ENCODE results near the gene BTBD8. TPM values are rescaled to one million over a fixed set of nuclear protein-coding genes. Genes with fewer than 3 reads are reported as not detected.

Gene BTBD8
- total and polyA plus RNA-seq, 9 of the 15 experiments (the other 6 are each of a cell fraction or from before 2014, with no cell fraction given), result 0.46 to 2.3 (median 1.2) TPM

GRCh38 chr1:92080128-92080985 is at the start of gene BTBD8 (continued):
- TF ChIP-seq, protein P1, sequence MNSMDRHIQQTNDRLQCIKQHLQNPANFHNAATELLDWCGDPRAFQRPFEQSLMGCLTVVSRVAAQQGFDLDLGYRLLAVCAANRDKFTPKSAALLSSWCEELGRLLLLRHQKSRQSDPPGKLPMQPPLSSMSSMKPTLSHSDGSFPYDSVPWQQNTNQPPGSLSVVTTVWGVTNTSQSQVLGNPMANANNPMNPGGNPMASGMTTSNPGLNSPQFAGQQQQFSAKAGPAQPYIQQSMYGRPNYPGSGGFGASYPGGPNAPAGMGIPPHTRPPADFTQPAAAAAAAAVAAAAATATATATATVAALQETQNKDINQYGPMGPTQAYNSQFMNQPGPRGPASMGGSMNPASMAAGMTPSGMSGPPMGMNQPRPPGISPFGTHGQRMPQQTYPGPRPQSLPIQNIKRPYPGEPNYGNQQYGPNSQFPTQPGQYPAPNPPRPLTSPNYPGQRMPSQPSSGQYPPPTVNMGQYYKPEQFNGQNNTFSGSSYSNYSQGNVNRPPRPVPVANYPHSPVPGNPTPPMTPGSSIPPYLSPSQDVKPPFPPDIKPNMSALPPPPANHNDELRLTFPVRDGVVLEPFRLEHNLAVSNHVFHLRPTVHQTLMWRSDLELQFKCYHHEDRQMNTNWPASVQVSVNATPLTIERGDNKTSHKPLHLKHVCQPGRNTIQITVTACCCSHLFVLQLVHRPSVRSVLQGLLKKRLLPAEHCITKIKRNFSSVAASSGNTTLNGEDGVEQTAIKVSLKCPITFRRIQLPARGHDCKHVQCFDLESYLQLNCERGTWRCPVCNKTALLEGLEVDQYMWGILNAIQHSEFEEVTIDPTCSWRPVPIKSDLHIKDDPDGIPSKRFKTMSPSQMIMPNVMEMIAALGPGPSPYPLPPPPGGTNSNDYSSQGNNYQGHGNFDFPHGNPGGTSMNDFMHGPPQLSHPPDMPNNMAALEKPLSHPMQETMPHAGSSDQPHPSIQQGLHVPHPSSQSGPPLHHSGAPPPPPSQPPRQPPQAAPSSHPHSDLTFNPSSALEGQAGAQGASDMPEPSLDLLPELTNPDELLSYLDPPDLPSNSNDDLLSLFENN (IDR thresholded peaks at IDR 0.05; ENCODE audit: low read depth in 2 of 2, low read length in 2 of 2), result no peak
- TF ChIP-seq PHF8 (IDR thresholded peaks at IDR 0.05; ENCODE audit: borderline replicate concordance, low read length), result peak; percentile 68
- no peak for TF ChIP-seq FOXJ3 (CRISPR knock-in tag; IDR thresholded peaks at IDR 0.05)
- TF ChIP-seq, protein P2, sequence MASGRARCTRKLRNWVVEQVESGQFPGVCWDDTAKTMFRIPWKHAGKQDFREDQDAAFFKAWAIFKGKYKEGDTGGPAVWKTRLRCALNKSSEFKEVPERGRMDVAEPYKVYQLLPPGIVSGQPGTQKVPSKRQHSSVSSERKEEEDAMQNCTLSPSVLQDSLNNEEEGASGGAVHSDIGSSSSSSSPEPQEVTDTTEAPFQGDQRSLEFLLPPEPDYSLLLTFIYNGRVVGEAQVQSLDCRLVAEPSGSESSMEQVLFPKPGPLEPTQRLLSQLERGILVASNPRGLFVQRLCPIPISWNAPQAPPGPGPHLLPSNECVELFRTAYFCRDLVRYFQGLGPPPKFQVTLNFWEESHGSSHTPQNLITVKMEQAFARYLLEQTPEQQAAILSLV (tag; IDR thresholded peaks at IDR 0.05), result no peak
- peak; percentile 67 for TF ChIP-seq POLR2B (IDR thresholded peaks at IDR 0.05; ENCODE audit: low read depth, partially characterized antibody)
- no peak for TF ChIP-seq SIN3B (IDR thresholded peaks at IDR 0.05; ENCODE audit: low read depth)
- TF ChIP-seq, protein P3, sequence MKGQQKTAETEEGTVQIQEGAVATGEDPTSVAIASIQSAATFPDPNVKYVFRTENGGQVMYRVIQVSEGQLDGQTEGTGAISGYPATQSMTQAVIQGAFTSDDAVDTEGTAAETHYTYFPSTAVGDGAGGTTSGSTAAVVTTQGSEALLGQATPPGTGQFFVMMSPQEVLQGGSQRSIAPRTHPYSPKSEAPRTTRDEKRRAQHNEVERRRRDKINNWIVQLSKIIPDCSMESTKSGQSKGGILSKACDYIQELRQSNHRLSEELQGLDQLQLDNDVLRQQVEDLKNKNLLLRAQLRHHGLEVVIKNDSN (CRISPR knock-in tag; IDR thresholded peaks at IDR 0.05), result no peak
- TF ChIP-seq, protein P4, sequence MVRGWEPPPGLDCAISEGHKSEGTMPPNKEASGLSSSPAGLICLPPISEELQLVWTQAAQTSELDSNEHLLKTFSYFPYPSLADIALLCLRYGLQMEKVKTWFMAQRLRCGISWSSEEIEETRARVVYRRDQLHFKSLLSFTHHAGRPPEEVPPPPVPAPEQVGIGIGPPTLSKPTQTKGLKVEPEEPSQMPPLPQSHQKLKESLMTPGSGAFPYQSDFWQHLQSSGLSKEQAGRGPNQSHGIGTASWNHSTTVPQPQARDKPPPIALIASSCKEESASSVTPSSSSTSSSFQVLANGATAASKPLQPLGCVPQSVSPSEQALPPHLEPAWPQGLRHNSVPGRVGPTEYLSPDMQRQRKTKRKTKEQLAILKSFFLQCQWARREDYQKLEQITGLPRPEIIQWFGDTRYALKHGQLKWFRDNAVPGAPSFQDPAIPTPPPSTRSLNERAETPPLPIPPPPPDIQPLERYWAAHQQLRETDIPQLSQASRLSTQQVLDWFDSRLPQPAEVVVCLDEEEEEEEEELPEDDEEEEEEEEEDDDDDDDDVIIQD (CRISPR knock-in tag; IDR thresholded peaks at IDR 0.05), result no peak
- TF ChIP-seq CHD1 (IDR thresholded peaks at IDR 0.05; ENCODE audit: low read length), result no peak
- TF ChIP-seq SMC3 (conservative IDR thresholded peaks at IDR 0.05; ENCODE audit: insufficient read depth, low read depth, low read length), result no peak
- TF ChIP-seq ZFP36 (IDR thresholded peaks at IDR 0.05; ENCODE audit: low read depth, low read length, partially characterized antibody), result no peak
- no peak for TF ChIP-seq DACH1 (IDR thresholded peaks at IDR 0.05; ENCODE audit: partially characterized antibody)
- TF ChIP-seq ARID2 (IDR thresholded peaks at IDR 0.05), result no peak
- TF ChIP-seq, protein P5, sequence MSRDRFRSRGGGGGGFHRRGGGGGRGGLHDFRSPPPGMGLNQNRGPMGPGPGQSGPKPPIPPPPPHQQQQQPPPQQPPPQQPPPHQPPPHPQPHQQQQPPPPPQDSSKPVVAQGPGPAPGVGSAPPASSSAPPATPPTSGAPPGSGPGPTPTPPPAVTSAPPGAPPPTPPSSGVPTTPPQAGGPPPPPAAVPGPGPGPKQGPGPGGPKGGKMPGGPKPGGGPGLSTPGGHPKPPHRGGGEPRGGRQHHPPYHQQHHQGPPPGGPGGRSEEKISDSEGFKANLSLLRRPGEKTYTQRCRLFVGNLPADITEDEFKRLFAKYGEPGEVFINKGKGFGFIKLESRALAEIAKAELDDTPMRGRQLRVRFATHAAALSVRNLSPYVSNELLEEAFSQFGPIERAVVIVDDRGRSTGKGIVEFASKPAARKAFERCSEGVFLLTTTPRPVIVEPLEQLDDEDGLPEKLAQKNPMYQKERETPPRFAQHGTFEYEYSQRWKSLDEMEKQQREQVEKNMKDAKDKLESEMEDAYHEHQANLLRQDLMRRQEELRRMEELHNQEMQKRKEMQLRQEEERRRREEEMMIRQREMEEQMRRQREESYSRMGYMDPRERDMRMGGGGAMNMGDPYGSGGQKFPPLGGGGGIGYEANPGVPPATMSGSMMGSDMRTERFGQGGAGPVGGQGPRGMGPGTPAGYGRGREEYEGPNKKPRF (IDR thresholded peaks at IDR 0.05; ENCODE audit: low read depth, low read length), result no peak
- no peak for TF ChIP-seq HOXB6 (CRISPR knock-in tag; IDR thresholded peaks at IDR 0.05; ENCODE audit: borderline replicate concordance)
- peak; percentile 76 for TF ChIP-seq SUPT5H (IDR thresholded peaks at IDR 0.05)
- no peak for TF ChIP-seq MAFF (IDR thresholded peaks at IDR 0.05; ENCODE audit: low read length)
- no peak for TF ChIP-seq ZNF408 (CRISPR knock-in tag; IDR thresholded peaks at IDR 0.05; ENCODE audit: low read depth)
- TF ChIP-seq DNMT1 (IDR thresholded peaks at IDR 0.05), result no peak

Measured in K562 (cell line).